ENCODE results near the gene GATD1. TPM values are rescaled to one million over a fixed set of nuclear protein-coding genes. Genes with fewer than 3 reads are reported as not detected.
A peak's percentile ranks its signal among the peaks of the same experiment; 100 is the strongest.

The GATD1 gene
- total RNA-seq, 1 experiment from 2014 or later = 91.5 TPM

DNA sequence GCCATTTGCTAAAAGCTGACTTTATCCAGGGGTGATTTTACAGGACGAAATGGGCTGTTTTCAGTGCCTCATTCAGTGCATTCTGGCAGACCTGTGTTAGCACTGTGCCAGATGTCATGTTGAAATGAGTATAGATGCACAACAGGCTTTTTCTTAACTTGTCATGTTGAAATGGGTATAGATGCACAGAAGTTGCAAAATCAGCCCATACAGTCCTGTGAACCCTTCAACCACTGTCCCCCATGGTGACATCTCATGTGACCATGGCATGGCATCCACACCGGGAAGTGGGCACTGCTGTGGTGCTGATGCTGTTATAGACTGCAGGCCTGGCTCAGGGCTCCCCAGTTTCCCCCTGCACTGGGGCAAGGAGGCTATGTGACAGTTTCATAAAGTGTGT, 27.6 kb downstream of the GATD1 start:
- ChIA-PET POLR2A (interaction anchor here (0.6 kb wide), 1 partner anchor 33 kb away, joined by 7 read pairs; no protein-coding TSS in a partner anchor), CTCF (no interaction called here)
- no TSS peak for BruUV-seq (replicated peaks)
- TF ChIP-seq, protein P1, sequence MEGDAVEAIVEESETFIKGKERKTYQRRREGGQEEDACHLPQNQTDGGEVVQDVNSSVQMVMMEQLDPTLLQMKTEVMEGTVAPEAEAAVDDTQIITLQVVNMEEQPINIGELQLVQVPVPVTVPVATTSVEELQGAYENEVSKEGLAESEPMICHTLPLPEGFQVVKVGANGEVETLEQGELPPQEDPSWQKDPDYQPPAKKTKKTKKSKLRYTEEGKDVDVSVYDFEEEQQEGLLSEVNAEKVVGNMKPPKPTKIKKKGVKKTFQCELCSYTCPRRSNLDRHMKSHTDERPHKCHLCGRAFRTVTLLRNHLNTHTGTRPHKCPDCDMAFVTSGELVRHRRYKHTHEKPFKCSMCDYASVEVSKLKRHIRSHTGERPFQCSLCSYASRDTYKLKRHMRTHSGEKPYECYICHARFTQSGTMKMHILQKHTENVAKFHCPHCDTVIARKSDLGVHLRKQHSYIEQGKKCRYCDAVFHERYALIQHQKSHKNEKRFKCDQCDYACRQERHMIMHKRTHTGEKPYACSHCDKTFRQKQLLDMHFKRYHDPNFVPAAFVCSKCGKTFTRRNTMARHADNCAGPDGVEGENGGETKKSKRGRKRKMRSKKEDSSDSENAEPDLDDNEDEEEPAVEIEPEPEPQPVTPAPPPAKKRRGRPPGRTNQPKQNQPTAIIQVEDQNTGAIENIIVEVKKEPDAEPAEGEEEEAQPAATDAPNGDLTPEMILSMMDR (IDR thresholded peaks at IDR 0.05; ENCODE audit: insufficient read depth in 1 of 2, low read depth in 1 of 2, low read length in 1 of 2, severe bottlenecking in 1 of 2, unreplicated experiment in 1 of 2) = no peak
- no peaks in the 10 kb centered on the region for H3K4me1 Mint-ChIP-seq (ENCODE audit: low read depth, unreplicated experiment)
- no peaks in the 10 kb centered on the region for H3K27me3 ChIP-seq (replicated peaks; ENCODE audit: control insufficient read depth, insufficient read depth, low read length)
- no peak overlapping the region for H3K27ac Mint-ChIP-seq (ENCODE audit: unreplicated experiment)
- no peak for DNase-seq
- peaks cover 27% of the 10 kb centered on the region for H3K4me1 ChIP-seq
- intact Hi-C loops (cut with micrococcal nuclease; ENCODE audit: unreplicated experiment) = no loop called here
- no peaks in the 10 kb centered on the region; the same call in 1 of the 2 replicates for H3K36me3 ChIP-seq (ENCODE audit: control insufficient read depth, insufficient read depth, low read length)
- H3K9me3 ChIP-seq = no peaks in the 10 kb centered on the region
- peak overlapping the region; percentile 38 for H3K4me3 Mint-ChIP-seq (ENCODE audit: unreplicated experiment)
- H3K36me3 Mint-ChIP-seq (ENCODE audit: insufficient read depth, unreplicated experiment) = peaks cover 27% of the 10 kb centered on the region
- no peaks in the 10 kb centered on the region for H3K27me3 Mint-ChIP-seq (ENCODE audit: insufficient read depth, unreplicated experiment)
- H3K9me3 Mint-ChIP-seq (ENCODE audit: unreplicated experiment) = no peaks in the 10 kb centered on the region
- H3K4me3 ChIP-seq (ENCODE audit: low read depth, low read length) = no peak overlapping the region

GRCh38 chr11:748007-748359, 29.3 kb downstream of the GATD1 start:
- peaks cover 27% of the 10 kb centered on the region for H3K4me1 ChIP-seq
- H3K9me3 ChIP-seq = no peaks in the 10 kb centered on the region
- BruUV-seq (replicated peaks) = no TSS peak
- no peaks in the 10 kb centered on the region; the same call in 1 of the 2 replicates for H3K36me3 ChIP-seq (ENCODE audit: control insufficient read depth, insufficient read depth, low read length)
- intact Hi-C loops (cut with micrococcal nuclease; ENCODE audit: unreplicated experiment) = no loop called here
- no peaks in the 10 kb centered on the region for H3K9me3 Mint-ChIP-seq (ENCODE audit: unreplicated experiment)
- H3K4me3 Mint-ChIP-seq (ENCODE audit: unreplicated experiment) = peak overlapping the region; percentile 93
- H3K27me3 ChIP-seq (replicated peaks; ENCODE audit: control insufficient read depth, insufficient read depth, low read length) = no peaks in the 10 kb centered on the region
- H3K4me1 Mint-ChIP-seq (ENCODE audit: low read depth, unreplicated experiment) = no peaks in the 10 kb centered on the region
- ChIA-PET CTCF (interaction anchor here (0.7 kb wide), 1 partner anchor 49 kb away, joined by 3 read pairs; no protein-coding TSS in a partner anchor), POLR2A (interaction anchor here (0.9 to 2.1 kb wide), 5 partner anchors 21 to 134 kb away, joined by 3 to 9 read pairs (median 3); partner anchors contain the start of genes DEAF1, RPLP2 and TMEM80)
- peaks cover 27% of the 10 kb centered on the region for H3K36me3 Mint-ChIP-seq (ENCODE audit: insufficient read depth, unreplicated experiment)
- no peak for DNase-seq
- peak overlapping the region; percentile 72 for H3K27ac Mint-ChIP-seq (ENCODE audit: unreplicated experiment)
- TF ChIP-seq, protein P1 (IDR thresholded peaks at IDR 0.05; ENCODE audit: insufficient read depth in 1 of 2, low read depth in 1 of 2, low read length in 1 of 2, severe bottlenecking in 1 of 2, unreplicated experiment in 1 of 2) = no peak
- H3K27me3 Mint-ChIP-seq (ENCODE audit: insufficient read depth, unreplicated experiment) = no peaks in the 10 kb centered on the region
- peak overlapping the region; percentile 96 for H3K4me3 ChIP-seq (ENCODE audit: low read depth, low read length)

- H3K4me3 ChIP-seq (ENCODE audit: low read depth, low read length) = peak within 1 kb of the TSS; percentile 96
- peaks cover 22% of the 10 kb centered on the region for H3K36me3 Mint-ChIP-seq (ENCODE audit: insufficient read depth, unreplicated experiment)
- H3K9me3 Mint-ChIP-seq (ENCODE audit: unreplicated experiment) = no peaks in the 10 kb centered on the region
- POLR2A ChIA-PET = interaction anchor here (0.9 to 2.1 kb wide), 6 partner anchors 16 to 134 kb away, joined by 3 to 9 read pairs (median 4); partner anchors contain the start of genes DEAF1, RPLP2 and TMEM80
- H3K4me1 Mint-ChIP-seq (ENCODE audit: low read depth, unreplicated experiment) = peaks cover 1% of the 10 kb centered on the region
- H3K36me3 ChIP-seq (ENCODE audit: control insufficient read depth, insufficient read depth, low read length) = no peaks in the 10 kb centered on the region; the same call in 1 of the 2 replicates
- intact Hi-C loops (cut with micrococcal nuclease; ENCODE audit: unreplicated experiment) = loop anchor here (1.0 kb wide), 1 partner anchor 9 kb away; no protein-coding TSS in a partner anchor
- no peaks in the 10 kb centered on the region for H3K27me3 ChIP-seq (replicated peaks; ENCODE audit: control insufficient read depth, insufficient read depth, low read length)
- TF ChIP-seq, protein P1 (IDR thresholded peaks at IDR 0.05; ENCODE audit: insufficient read depth in 1 of 2, low read depth in 1 of 2, low read length in 1 of 2, severe bottlenecking in 1 of 2, unreplicated experiment in 1 of 2) = peak in 1 of 2 experiments; percentile 20
- H3K9me3 ChIP-seq = no peaks in the 10 kb centered on the region
- H3K4me3 Mint-ChIP-seq (ENCODE audit: unreplicated experiment) = peak within 1 kb of the TSS; percentile 93
- BruUV-seq (replicated peaks) = no TSS peak
- peak; percentile 93 to 98 for DNase-seq
- H3K27me3 Mint-ChIP-seq (ENCODE audit: insufficient read depth, unreplicated experiment) = no peaks in the 10 kb centered on the region
- H3K27ac Mint-ChIP-seq (ENCODE audit: unreplicated experiment) = peak within 1 kb of the TSS; percentile 81
- CTCF ChIA-PET = interaction anchor here (0.7 kb wide), 2 partner anchors 41 to 50 kb away, joined by 3 read pairs; no protein-coding TSS in a partner anchor
- H3K4me1 ChIP-seq = peaks cover 29% of the 10 kb centered on the region
These were observed 29.9 kb downstream of the GATD1 start, which contains the start of gene TALDO1 for GRCh38 chr11:747158-748006. TSS of gene TALDO1 (plus strand) at chr11:747464. CDS start at chr11:747482, 18 bp downstream.

Measured in Caco-2 (cell line).